Parathyroid adenoma (tissue), 2 donors: ENCODE results near the gene SLC40A1.

Source experiments
- H2AFZ ChIP-seq: fragments of 300-600 bp; sonication (generic); one replicate; pipeline ENCODE4 v1.7.0; 2017; ENCODE audit warnings: antibody characterized with exemption, mild to moderate bottlenecking
- H3K27ac ChIP-seq: fragments of 300-600 bp; sonication (generic); one replicate; pipeline ENCODE4 v1.7.0; 2017
- H3K27me3 ChIP-seq: fragments of 300-600 bp; sonication (generic); one replicate; pipeline ENCODE4 v1.7.0; 2017; ENCODE audit warnings: low read length; ENCODE audit not compliant: control insufficient read depth, insufficient read depth
- H3K36me3 ChIP-seq: fragments of 300-600 bp; sonication (generic); one replicate; pipeline ENCODE4 v1.7.0; 2017; ENCODE audit warnings: low read length; ENCODE audit not compliant: control insufficient read depth, insufficient read depth
- H3K4me1 ChIP-seq: fragments of 300-600 bp; sonication (generic); one replicate; pipeline ENCODE4 v1.7.0; 2017; ENCODE audit warnings: control low read depth
- H3K4me2 ChIP-seq: fragments of 300-600 bp; sonication (generic); one replicate; pipeline ENCODE4 v1.7.0; 2017; ENCODE audit warnings: low read length
- H3K4me3 ChIP-seq: fragments of 300-600 bp; sonication (generic); one replicate; pipeline ENCODE4 v1.7.0; 2017; ENCODE audit warnings: low read depth, low read length
- H3K79me2 ChIP-seq: fragments of 300-600 bp; sonication (generic); one replicate; pipeline ENCODE4 v1.7.0; 2017; ENCODE audit warnings: control low read depth
- H3K9ac ChIP-seq: fragments of 300-600 bp; sonication (generic); one replicate; pipeline ENCODE4 v1.7.0; 2017; ENCODE audit warnings: mild to moderate bottlenecking
- H3K9me3 ChIP-seq: fragments of 300-600 bp; sonication (generic); one replicate; pipeline ENCODE4 v1.7.0; 2017; ENCODE audit warnings: low read length; ENCODE audit not compliant: control insufficient read depth
- CTCF ChIP-seq: fragments of 300-600 bp; sonication (generic); IDR thresholded peaks from one replicate; pipeline ENCODE4 v1.7.0; 2017; ENCODE audit warnings: antibody characterized with exemption, mild to moderate bottlenecking
- donor health status: primary hyperparathyroidism.

The SLC40A1 gene

GRCh38 chr2:189516546-189516945 is 64.0 kb downstream of the SLC40A1 start:
- no peak for TF ChIP-seq CTCF
- no peaks in the 10 kb centered on the region for H3K9me3 ChIP-seq
- H2AFZ ChIP-seq = no peak overlapping the region
- H3K9ac ChIP-seq = no peak overlapping the region
- no peak overlapping the region for H3K27ac ChIP-seq
- H3K4me3 ChIP-seq = no peak overlapping the region
- H3K4me1 ChIP-seq = peaks cover 12% of the 10 kb centered on the region
- no peaks in the 10 kb centered on the region for H3K36me3 ChIP-seq
- no peaks in the 10 kb centered on the region for H3K27me3 ChIP-seq
- no peak overlapping the region for H3K4me2 ChIP-seq
- no peaks in the 10 kb centered on the region for H3K79me2 ChIP-seq

GRCh38 chr2:189515264-189515663 is 65.3 kb downstream of the SLC40A1 start:
- peak overlapping the region; percentile 15 for H3K27ac ChIP-seq
- H3K4me1 ChIP-seq = peaks cover 7% of the 10 kb centered on the region
- no peak overlapping the region for H3K9ac ChIP-seq
- no peak for TF ChIP-seq CTCF
- no peak overlapping the region for H3K4me2 ChIP-seq
- no peak overlapping the region for H3K4me3 ChIP-seq
- no peak overlapping the region for H2AFZ ChIP-seq
- no peaks in the 10 kb centered on the region for H3K79me2 ChIP-seq
- no peaks in the 10 kb centered on the region for H3K27me3 ChIP-seq
- H3K36me3 ChIP-seq = no peaks in the 10 kb centered on the region
- H3K9me3 ChIP-seq = no peaks in the 10 kb centered on the region

GRCh38 chr2:189514104-189514503 is 66.5 kb downstream of the SLC40A1 start:
- no peak for TF ChIP-seq CTCF
- Histone ChIP-seq H3K79me2 (no peaks in the 10 kb centered on the region), H3K27me3 (no peaks in the 10 kb centered on the region), H3K9ac (no peak overlapping the region), H3K9me3 (no peaks in the 10 kb centered on the region), H2AFZ (no peak overlapping the region), H3K4me2 (no peak overlapping the region), H3K36me3 (no peaks in the 10 kb centered on the region), H3K4me3 (no peak overlapping the region), H3K4me1 (no peaks in the 10 kb centered on the region), H3K27ac (no peak overlapping the region)

- Histone ChIP-seq H3K9me3 (no peaks in the 10 kb centered on the region), H3K4me3 (no peak overlapping the region), H2AFZ (no peak overlapping the region), H3K9ac (no peak overlapping the region), H3K27me3 (no peaks in the 10 kb centered on the region), H3K27ac (no peak overlapping the region), H3K4me1 (no peaks in the 10 kb centered on the region), H3K36me3 (no peaks in the 10 kb centered on the region), H3K79me2 (no peaks in the 10 kb centered on the region), H3K4me2 (no peak overlapping the region)
- TF ChIP-seq CTCF = no peak
These were observed 67.7 kb downstream of the SLC40A1 start for GRCh38 chr2:189512879-189513278.

GRCh38 chr2:189511960-189512319 is 68.6 kb downstream of the SLC40A1 start:
- Histone ChIP-seq H3K27me3 (no peaks in the 10 kb centered on the region), H3K79me2 (no peaks in the 10 kb centered on the region), H3K9me3 (no peaks in the 10 kb centered on the region), H3K36me3 (no peaks in the 10 kb centered on the region), H3K27ac (no peak overlapping the region), H3K4me2 (no peak overlapping the region), H3K4me1 (no peaks in the 10 kb centered on the region), H2AFZ (no peak overlapping the region), H3K9ac (no peak overlapping the region), H3K4me3 (no peak overlapping the region)
- no peak for TF ChIP-seq CTCF
